Esophagus (tissue), 2 donors: Measurements from ENCODE around the gene HPRT1. TPM values are rescaled to one million over a fixed set of nuclear protein-coding genes. Genes with fewer than 3 reads are reported as not detected.

Source experiments
- H3K27ac ChIP-seq, 2 donors: one replicate each; pipeline ENCODE4 v1.5.1; 2013; ENCODE audit warnings: low read depth in 2 of 2, mild to moderate bottlenecking in 2 of 2, inconsistent platforms in 1 of 2, low read length in 1 of 2, moderate library complexity in 1 of 2
- H3K27me3 ChIP-seq, 2 donors: one replicate each; pipeline ENCODE4 v1.6.1; 2013; ENCODE audit warnings: low read length in 2 of 2, control low read depth in 1 of 2, mild to moderate bottlenecking in 1 of 2; ENCODE audit not compliant: insufficient read depth in 2 of 2, control insufficient read depth in 1 of 2
- H3K36me3 ChIP-seq, 2 donors: one replicate each; pipeline ENCODE4 v1.6.1; 2013; ENCODE audit warnings: low read length in 1 of 2; ENCODE audit not compliant: control insufficient read depth in 2 of 2, insufficient read depth in 2 of 2
- H3K4me1 ChIP-seq, 2 donors: one replicate each; pipeline ENCODE4 v1.6.1; 2013; ENCODE audit warnings: low read length in 1 of 2; ENCODE audit not compliant: control insufficient read depth in 2 of 2, insufficient read depth in 2 of 2
- H3K4me3 ChIP-seq, 2 donors: one replicate each; pipeline ENCODE4 v1.5.1; 2013; ENCODE audit warnings: low read length in 2 of 2, mild to moderate bottlenecking in 2 of 2, low read depth in 1 of 2, moderate library complexity in 1 of 2
- H3K9me3 ChIP-seq, 2 donors: one replicate each; pipeline ENCODE4 v1.6.1; 2013; ENCODE audit warnings: mild to moderate bottlenecking in 2 of 2, low read depth in 1 of 2, low read length in 1 of 2, moderate library complexity in 1 of 2; ENCODE audit not compliant: control insufficient read depth in 2 of 2, insufficient read depth in 1 of 2
- WGBS, 2 donors: extraction: QIAGEN DNeasy Blood & Tissue Kit; methylation state at CpG; one replicate each; pipeline ENCODE4 v1.1.7; 2013; 5-methylcytosine and 5-hydroxymethylcytosine counted together
- polyA plus RNA-seq, 2 donors: library from polyadenylated mRNA; stranded (reverse); fragments of 200-250 nt; gene quantifications; one replicate each; pipeline ENCODE4 v1.2.3, GENCODE V29; 2013
- donor health status: healthy with polysubstance abuse.
- donor health status: Bipolar disorder and iron deficiency.

Gene HPRT1, protein sequence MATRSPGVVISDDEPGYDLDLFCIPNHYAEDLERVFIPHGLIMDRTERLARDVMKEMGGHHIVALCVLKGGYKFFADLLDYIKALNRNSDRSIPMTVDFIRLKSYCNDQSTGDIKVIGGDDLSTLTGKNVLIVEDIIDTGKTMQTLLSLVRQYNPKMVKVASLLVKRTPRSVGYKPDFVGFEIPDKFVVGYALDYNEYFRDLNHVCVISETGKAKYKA
- polyA plus RNA-seq, result 10 to 100 TPM; 21.4 to 34.3 TPM

DNA sequence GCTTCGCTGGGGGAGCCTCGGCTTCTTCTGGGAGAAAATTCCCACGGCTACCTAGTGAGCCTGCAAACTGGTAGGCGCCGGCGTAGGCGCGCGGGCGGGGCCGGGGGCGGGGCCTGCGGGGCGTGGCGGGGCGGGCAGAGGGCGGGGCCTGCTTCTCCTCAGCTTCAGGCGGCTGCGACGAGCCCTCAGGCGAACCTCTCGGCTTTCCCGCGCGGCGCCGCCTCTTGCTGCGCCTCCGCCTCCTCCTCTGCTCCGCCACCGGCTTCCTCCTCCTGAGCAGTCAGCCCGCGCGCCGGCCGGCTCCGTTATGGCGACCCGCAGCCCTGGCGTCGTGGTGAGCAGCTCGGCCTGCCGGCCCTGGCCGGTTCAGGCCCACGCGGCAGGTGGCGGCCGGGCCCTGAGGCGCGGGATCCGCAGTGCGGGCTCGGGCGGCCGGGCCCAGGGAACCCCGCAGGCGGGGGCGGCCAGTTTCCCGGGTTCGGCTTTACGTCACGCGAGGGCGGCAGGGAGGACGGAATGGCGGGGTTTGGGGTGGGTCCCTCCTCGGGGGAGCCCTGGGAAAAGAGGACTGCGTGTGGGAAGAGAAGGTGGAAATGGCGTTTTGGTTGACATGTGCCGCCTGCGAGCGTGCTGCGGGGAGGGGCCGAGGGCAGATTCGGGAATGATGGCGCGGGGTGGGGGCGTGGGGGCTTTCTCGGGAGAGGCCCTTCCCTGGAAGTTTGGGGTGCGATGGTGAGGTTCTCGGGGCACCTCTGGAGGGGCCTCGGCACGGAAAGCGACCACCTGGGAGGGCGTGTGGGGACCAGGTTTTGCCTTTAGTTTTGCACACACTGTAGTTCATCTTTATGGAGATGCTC, at the start of gene HPRT1:
Gene HPRT1, plus strand, starts transcription at position 161 of the 857 bp plus-strand sequence. Its CDS starts 147 bp downstream, at position 308.
- no peaks in the 10 kb centered on the region for H3K36me3 ChIP-seq
- 0 to 29% methylated on average over 55 to 85 of the region's 85 CpGs for WGBS, 2 donors
- no peaks in the 10 kb centered on the region for H3K27me3 ChIP-seq
- H3K4me1 ChIP-seq, result peaks cover 0 to 2% of the 10 kb centered on the region in 2 donors
- no peaks in the 10 kb centered on the region for H3K9me3 ChIP-seq
- peak within 1 kb of the TSS; percentile 53 to 82 for H3K27ac ChIP-seq
- peak within 1 kb of the TSS; percentile 58 to 62 for H3K4me3 ChIP-seq

- Histone ChIP-seq H3K27ac (no peak overlapping the region), H3K9me3 (no peaks in the 10 kb centered on the region), H3K4me1 (no peaks in the 10 kb centered on the region), H3K4me3 (no peak overlapping the region), H3K36me3 (no peaks in the 10 kb centered on the region), H3K27me3 (no peaks in the 10 kb centered on the region)
- 60 to 76% methylated on average over 5 of the region's 5 CpGs for WGBS, 2 donors
Observed at GRCh38 chrX:134416087-134416486, 43.9 kb upstream of the HPRT1 start.

DNA sequence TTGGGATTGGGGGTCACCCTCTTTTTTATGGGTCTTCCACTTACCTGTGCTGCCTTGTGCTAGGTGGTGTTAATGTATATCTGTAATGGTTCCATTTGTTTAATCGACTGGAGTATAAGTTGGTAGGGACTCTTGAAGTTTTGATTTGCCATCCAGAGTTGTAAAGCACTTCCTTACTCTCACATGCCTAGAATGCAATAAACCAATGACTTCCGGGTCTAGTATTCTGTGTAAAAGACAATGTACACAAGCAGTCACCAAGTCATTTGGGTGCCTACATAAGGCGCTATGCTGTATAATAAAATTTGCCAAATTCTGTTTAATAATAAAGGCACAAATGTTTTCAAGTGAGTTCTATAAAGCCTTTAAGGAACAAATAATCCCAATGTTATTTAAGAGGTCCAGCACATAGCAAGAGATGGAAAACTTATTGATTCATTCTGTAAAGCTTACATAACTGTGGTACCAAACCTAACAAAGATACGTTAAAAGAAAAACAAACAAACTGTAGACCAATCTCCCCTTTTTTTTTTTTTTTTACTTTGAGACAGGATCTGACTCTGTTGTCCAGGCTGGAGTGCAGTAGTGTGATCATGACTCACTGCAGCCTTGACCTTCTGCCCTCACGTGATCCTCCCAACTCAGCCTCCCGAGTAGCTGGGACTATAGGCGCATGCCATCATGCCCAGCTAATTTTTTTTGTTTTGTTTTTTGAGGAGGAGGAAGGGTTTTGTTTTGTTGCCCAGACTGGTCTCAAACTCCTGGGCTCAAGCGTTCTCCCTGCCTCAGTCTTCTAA, 41.5 kb upstream of the HPRT1 start:
- Histone ChIP-seq H3K27me3 (no peaks in the 10 kb centered on the region), H3K36me3 (no peaks in the 10 kb centered on the region), H3K27ac (no peak overlapping the region), H3K4me3 (no peak overlapping the region), H3K9me3 (no peaks in the 10 kb centered on the region), H3K4me1 (no peaks in the 10 kb centered on the region)
- WGBS, 2 donors, result 76 to 88% methylated on average over 8 of the region's 8 CpGs

DNA sequence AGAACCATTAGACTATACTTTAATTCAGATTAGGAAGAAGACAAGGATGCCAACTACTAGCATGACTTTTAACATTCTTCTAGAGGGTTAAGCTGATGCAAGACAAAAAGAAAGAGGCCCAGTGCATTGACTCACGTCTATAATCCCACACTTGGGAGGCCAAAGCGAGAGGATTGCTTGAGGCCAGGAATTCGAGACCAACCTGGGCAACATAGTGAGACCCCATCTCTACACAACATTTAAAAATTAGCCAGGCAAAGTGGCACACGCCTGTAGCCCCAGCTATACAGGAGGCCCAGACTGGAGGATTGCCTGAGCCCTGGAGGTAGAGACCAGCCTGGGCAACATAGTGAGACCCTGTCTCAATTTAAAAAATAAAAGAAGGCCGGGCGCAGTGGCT, 40.2 kb upstream of the HPRT1 start:
- 82 to 95% methylated on average over 6 of the region's 6 CpGs for WGBS, 2 donors
- Histone ChIP-seq H3K27ac (no peak overlapping the region), H3K4me1 (no peaks in the 10 kb centered on the region), H3K9me3 (no peaks in the 10 kb centered on the region), H3K27me3 (no peaks in the 10 kb centered on the region), H3K4me3 (no peak overlapping the region), H3K36me3 (no peaks in the 10 kb centered on the region)

DNA sequence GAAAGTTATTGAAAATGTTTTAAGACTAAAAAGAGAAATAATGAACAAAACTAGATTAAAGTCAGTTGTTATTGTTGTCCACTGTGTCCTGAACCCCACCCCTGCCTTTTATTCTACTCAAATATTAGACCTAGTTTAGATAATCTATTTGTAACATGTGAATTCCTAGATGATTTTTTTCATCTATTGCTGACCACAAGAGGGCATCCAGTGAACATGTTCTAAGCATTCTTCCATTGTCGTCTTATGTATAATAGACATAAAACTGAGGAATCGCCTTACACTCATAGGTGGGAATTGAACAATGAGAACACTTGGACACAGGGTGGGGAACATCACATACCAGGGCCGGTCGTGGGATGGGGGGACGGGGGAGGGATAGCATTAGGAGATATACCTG, 36.4 kb upstream of the HPRT1 start:
- H3K4me1 ChIP-seq, result no peaks in the 10 kb centered on the region
- no peak overlapping the region for H3K27ac ChIP-seq
- 54 to 71% methylated on average over 5 of the region's 5 CpGs for WGBS, 2 donors
- no peaks in the 10 kb centered on the region for H3K36me3 ChIP-seq
- H3K27me3 ChIP-seq, result no peaks in the 10 kb centered on the region
- H3K4me3 ChIP-seq, result no peak overlapping the region
- no peaks in the 10 kb centered on the region for H3K9me3 ChIP-seq

- H3K36me3 ChIP-seq, result no peaks in the 10 kb centered on the region
- H3K27ac ChIP-seq, result no peak overlapping the region
- WGBS, 2 donors, result 79 to 86% methylated on average over 5 of the region's 5 CpGs
- no peaks in the 10 kb centered on the region for H3K9me3 ChIP-seq
- no peaks in the 10 kb centered on the region for H3K4me1 ChIP-seq
- H3K4me3 ChIP-seq, result no peak overlapping the region
- H3K27me3 ChIP-seq, result no peaks in the 10 kb centered on the region
Observed at GRCh38 chrX:134426281-134426680, 33.7 kb upstream of the HPRT1 start.

GRCh38 chrX:134431894-134432293, 28.1 kb upstream of the HPRT1 start:
- H3K4me3 ChIP-seq, result no peak overlapping the region
- H3K27me3 ChIP-seq, result no peaks in the 10 kb centered on the region
- whole genome bisulfite sequencing, 2 donors, result 34 to 63% methylated on average over 2 of the region's 2 CpGs
- no peaks in the 10 kb centered on the region for H3K9me3 ChIP-seq
- H3K36me3 ChIP-seq, result no peaks in the 10 kb centered on the region
- no peaks in the 10 kb centered on the region for H3K4me1 ChIP-seq
- no peak overlapping the region for H3K27ac ChIP-seq

- Histone ChIP-seq H3K4me1 (no peaks in the 10 kb centered on the region), H3K4me3 (no peak overlapping the region), H3K9me3 (no peaks in the 10 kb centered on the region), H3K27me3 (no peaks in the 10 kb centered on the region), H3K36me3 (no peaks in the 10 kb centered on the region), H3K27ac (no peak overlapping the region)
- 87 to 98% methylated on average over 6 of the region's 6 CpGs for WGBS, 2 donors
Observed at GRCh38 chrX:134435894-134436293, 24.1 kb upstream of the HPRT1 start.

- H3K4me3 ChIP-seq, result no peak overlapping the region
- no peak overlapping the region for H3K27ac ChIP-seq
- WGBS, 2 donors, result 79% methylated on average over 2 of the region's 2 CpGs
- H3K36me3 ChIP-seq, result no peaks in the 10 kb centered on the region
- no peaks in the 10 kb centered on the region for H3K9me3 ChIP-seq
- H3K4me1 ChIP-seq, result no peaks in the 10 kb centered on the region
- no peaks in the 10 kb centered on the region for H3K27me3 ChIP-seq
Observed at GRCh38 chrX:134443020-134443419, 16.9 kb upstream of the HPRT1 start.
